HCT116 (cell line): ENCODE measurements around the gene CDKAL1.

Experiments
- CEBPB ChIP-seq: IDR thresholded peaks from 2 replicates; pipeline ENCODE4 v1.6.1; 2012; ENCODE audit warnings: low read depth
- CTCF ChIP-seq, 3 experiments: fragments of 200-600 bp in 1 of 3; sonication (generic) in 1 of 3; IDR thresholded peaks in 2 of 3; conservative IDR thresholded peaks in 1 of 3; 2 replicates each; pipeline ENCODE4 v1.5.1; 2012 to 2017; ENCODE audit warnings: low read depth in 2 of 3, low read length in 2 of 3, antibody characterized with exemption in 1 of 3, borderline replicate concordance in 1 of 3, control low read depth in 1 of 3, mild to moderate bottlenecking in 1 of 3, mixed read lengths in 1 of 3, mixed run types in 1 of 3, moderate library complexity in 1 of 3; ENCODE audit not compliant: insufficient read depth in 1 of 3
- EZH2 ChIP-seq: fragments of 200-600 bp; sonication (generic); IDR thresholded peaks from 2 replicates; pipeline ENCODE4 v1.6.1; 2017; ENCODE audit warnings: antibody characterized with exemption, mixed run types
- MAX ChIP-seq: IDR thresholded peaks from 2 replicates; pipeline ENCODE4 v1.6.1; 2012
- REST ChIP-seq: IDR thresholded peaks from 2 replicates; pipeline ENCODE4 v1.6.1; 2012; ENCODE audit warnings: low read depth
- SIN3A ChIP-seq: IDR thresholded peaks from 2 replicates; pipeline ENCODE4 v1.6.1; 2012; ENCODE audit warnings: low read depth
- SRF ChIP-seq: IDR thresholded peaks from 2 replicates; pipeline ENCODE4 v1.6.1; 2012; ENCODE audit warnings: low read depth
- TCF7L2 ChIP-seq: IDR thresholded peaks from 2 replicates; pipeline ENCODE4 v1.7.0; 2011; ENCODE audit warnings: borderline replicate concordance, inconsistent platforms; ENCODE audit not compliant: insufficient read depth, insufficient read length; ENCODE audit errors: extremely low read depth

DNA sequence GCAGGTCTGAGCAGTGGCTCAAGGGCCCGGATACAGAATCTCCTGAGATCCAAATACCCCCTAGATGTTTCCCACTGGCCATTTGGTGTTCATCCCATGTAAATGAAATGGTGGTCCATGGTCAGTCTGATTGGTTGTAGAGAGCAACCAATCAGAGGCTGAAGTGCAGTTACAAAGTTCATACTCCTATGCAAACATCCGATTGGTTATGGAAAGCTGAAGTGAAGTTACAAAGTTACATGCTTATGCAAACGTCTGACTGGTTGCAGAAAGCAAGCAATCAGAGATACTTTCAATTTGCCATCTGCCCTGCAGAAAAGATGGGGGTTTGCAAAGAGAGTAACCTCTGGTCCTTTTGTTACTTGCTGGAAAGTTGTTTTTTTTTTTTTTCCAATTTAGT lies 313.6 kb downstream of the CDKAL1 start:
- TF ChIP-seq CTCF (IDR thresholded peaks at IDR 0.05 in 2 of 3, conservative IDR thresholded peaks at IDR 0.05 in 1 of 3; ENCODE audit: borderline replicate concordance in 1 of 3, insufficient read depth in 1 of 3, low read depth in 2 of 3, low read length in 2 of 3) (no peak), SRF (no peak), MAX (no peak), REST (no peak), EZH2 (no peak), TCF7L2 (no peak), SIN3A (no peak), CEBPB (no peak)
